Endothelial cell of umbilical vein (primary cell): ENCODE measurements around the gene CTNND2. TPM values are rescaled to one million over a fixed set of nuclear protein-coding genes. Genes with fewer than 3 reads are reported as not detected.

Experiments
- BruUV-seq: library from RNA; stranded (reverse); fragments of 400-500 nt; replicated peaks from 2 replicates; lab custom pipeline; 2021; lab: Mats Ljungman, UMichigan
- CTCF ChIA-PET: fragments of 300-600, 350-600 bp; sonication (Branson Sonifier 250); formaldehyde crosslinking; loops from one replicate; lab custom pipeline; 2021; ENCODE audit warnings: antibody characterized with exemption, inconsistent platforms; lab: Charles Lee
- POLR2A ChIA-PET: fragments of 300-600, 350-600 bp; sonication (Branson Sonifier 250); formaldehyde crosslinking; loops from one replicate; lab custom pipeline; 2021; ENCODE audit warnings: antibody characterized with exemption, inconsistent platforms; lab: Charles Lee
- DNase-seq: peaks from one replicate; pipeline ENCODE4 v3.0.0-alpha.2; 2011; ENCODE audit warnings: low read depth, low spot score
- FAIRE-seq: peaks from 2 replicates; lab custom pipeline; 2011; peaks lifted over from hg19 to GRCh38; lab: Jason Lieb, UNC
- H2AFZ ChIP-seq: 2 replicates; pipeline ENCODE4 v1.6.0; 2012; ENCODE audit warnings: low read depth, low read length, control low read depth, inconsistent platforms
- H3K27ac ChIP-seq: 2 replicates; pipeline ENCODE4 v1.5.1; 2011; ENCODE audit warnings: low read depth, mild to moderate bottlenecking, control low read depth, low read length, moderate library complexity; ENCODE audit not compliant: insufficient read depth
- H3K27me3 ChIP-seq, 2 experiments: 2 replicates each; pipeline versions ENCODE4 v1.6.0 to v1.6.1; 2011; ENCODE audit warnings: low read length in 2 of 2, mixed read lengths in 1 of 2; ENCODE audit not compliant: control insufficient read depth in 2 of 2, insufficient read depth in 2 of 2
- H3K36me3 ChIP-seq, 2 experiments: 2 replicates in 1 of 2; 3 replicates in 1 of 2; pipeline ENCODE4 v1.5.1; 2011; ENCODE audit warnings: low read length in 2 of 2, mild to moderate bottlenecking in 1 of 2, moderate library complexity in 1 of 2; ENCODE audit not compliant: control insufficient read depth in 2 of 2, insufficient read depth in 2 of 2; ENCODE audit errors: extremely low read depth in 1 of 2
- H3K4me1 ChIP-seq: 3 replicates; pipeline ENCODE4 v1.5.1; 2011; ENCODE audit warnings: mild to moderate bottlenecking, low read length; ENCODE audit not compliant: control insufficient read depth, insufficient read depth; ENCODE audit errors: extremely low read depth
- H3K4me2 ChIP-seq: 2 replicates; pipeline ENCODE4 v1.6.1; 2011; ENCODE audit warnings: low read length, control low read depth, mixed read lengths; ENCODE audit not compliant: insufficient read depth
- H3K4me3 ChIP-seq, 3 experiments: fragments of 200-600 bp in 1 of 3; sonication (generic), shearing (Covaris generic) in 1 of 3; replicated peaks in 1 of 3; 2 replicates each; pipeline ENCODE4 v1.5.1; 2011 to 2016; ENCODE audit warnings: control low read depth in 3 of 3, low read length in 3 of 3, mild to moderate bottlenecking in 2 of 3, inconsistent platforms in 1 of 3, low read depth in 1 of 3, moderate library complexity in 1 of 3; ENCODE audit not compliant: insufficient read depth in 1 of 3
- H3K79me2 ChIP-seq: 2 replicates; pipeline ENCODE4 v1.6.0; 2012; ENCODE audit warnings: low read length, inconsistent platforms; ENCODE audit not compliant: control insufficient read depth, insufficient read depth
- H3K9ac ChIP-seq: replicated peaks from 2 replicates; pipeline ENCODE3; 2011; ENCODE audit warnings: low read length, control low read depth; ENCODE audit not compliant: insufficient read depth; ENCODE audit errors: extremely low read depth
- H3K9me1 ChIP-seq: replicated peaks from 3 replicates; pipeline ENCODE4 v1.6.0; 2011; ENCODE audit warnings: mild to moderate bottlenecking, low read length; ENCODE audit not compliant: control insufficient read depth, insufficient read depth; ENCODE audit errors: extremely low read depth
- H3K9me3 ChIP-seq: replicated peaks from 2 replicates; pipeline ENCODE4 v1.5.1; 2012; ENCODE audit warnings: low read length, inconsistent platforms; ENCODE audit not compliant: control insufficient read depth, insufficient read depth
- H4K20me1 ChIP-seq: replicated peaks from 2 replicates; pipeline ENCODE3; 2011; ENCODE audit warnings: mild to moderate bottlenecking, low read length; ENCODE audit not compliant: control insufficient read depth, insufficient read depth; ENCODE audit errors: extremely low read depth
- CTCF ChIP-seq, 2 donors: IDR thresholded peaks; 1 replicate in 1 of 2; 2 replicates in 1 of 2; pipeline ENCODE4 v1.5.1; 2011; ENCODE audit warnings: low read length in 2 of 2, mild to moderate bottlenecking in 2 of 2, moderate library complexity in 2 of 2, control low read depth in 1 of 2, inconsistent platforms in 1 of 2, low read depth in 1 of 2; ENCODE audit not compliant: insufficient read depth in 1 of 2; ENCODE audit errors: extremely low read depth in 1 of 2
- EZH2 ChIP-seq: IDR thresholded peaks from 2 replicates; pipeline ENCODE4 v1.6.1; 2012; ENCODE audit warnings: borderline replicate concordance, low read depth, mild to moderate bottlenecking, moderate library complexity, low read length, inconsistent platforms; ENCODE audit not compliant: severe bottlenecking
- FOS ChIP-seq: IDR thresholded peaks from 2 replicates; pipeline ENCODE4 v1.6.1; 2011; ENCODE audit warnings: mild to moderate bottlenecking, low read length, moderate library complexity, borderline replicate concordance; ENCODE audit not compliant: insufficient read depth
- GATA2 ChIP-seq: IDR thresholded peaks from 2 replicates; pipeline ENCODE4 v1.7.0; 2011; ENCODE audit warnings: low read depth, mild to moderate bottlenecking, moderate library complexity, mixed read lengths, low read length; ENCODE audit not compliant: insufficient read length, insufficient read depth
- JUN ChIP-seq: IDR thresholded peaks from 2 replicates; pipeline ENCODE4 v1.6.1; 2011; ENCODE audit warnings: borderline replicate concordance, low read depth; ENCODE audit not compliant: insufficient read length, insufficient read depth
- MAX ChIP-seq: IDR thresholded peaks from 2 replicates; pipeline ENCODE4 v1.6.1; 2011; ENCODE audit not compliant: insufficient read depth, insufficient read length
- MYC ChIP-seq: IDR thresholded peaks from one replicate; pipeline ENCODE4 v1.6.1; 2011; ENCODE audit warnings: mild to moderate bottlenecking, low read depth, low read length
- POLR2A ChIP-seq: IDR thresholded peaks from 2 replicates; pipeline ENCODE4 v1.6.1; 2012; ENCODE audit warnings: low read depth, mild to moderate bottlenecking, control low read depth, low read length
- POLR2AphosphoS5 ChIP-seq: IDR thresholded peaks from 2 replicates; pipeline ENCODE4 v1.6.1; 2012; ENCODE audit warnings: low read depth, mild to moderate bottlenecking, control low read depth, low read length, moderate library complexity; ENCODE audit not compliant: insufficient read depth
- dilution Hi-C: fragments of 300-500 bp; cut with MboI; formaldehyde crosslinking; loops from one replicate; pipeline ENCODE4 v1.15.0; 2019; ENCODE audit warnings: low sequenced_read_pairs; ENCODE audit not compliant: extremely low pct_ligation_motif_present
- intact Hi-C: fragments of 100-400 bp; cut with micrococcal nuclease; formaldehyde crosslinking; loops from one replicate; pipeline ENCODE4 v1.10.0; 2022
- polyA plus RNA-seq, 4 experiments: library from polyadenylated mRNA; depleted of rRNA in 3 of 4; stranded (reverse) in 3 of 4; unstranded in 1 of 4; fragments of >200 nt; gene quantifications; 2 replicates each; pipeline versions ENCODE4 v1.2.1 to v1.2.3, GENCODE V29; 2011 to 2012; ENCODE audit warnings: missing spikeins in 1 of 4
- total RNA-seq: library from RNA; stranded (reverse); gene quantifications from 2 replicates; pipeline ENCODE4 v1.2.3, GENCODE V29; 2021

CTNND2 gene
- total and polyA plus RNA-seq, 2 donors (not counting 3 experiments of a cell fraction or from before 2014, with no cell fraction given) = not detected

- intact Hi-C loops (no loop called here), dilution Hi-C loops (no loop called here)
- Histone ChIP-seq H3K27me3 (no peaks in the 10 kb centered on the region), H3K27ac (no peak overlapping the region), H3K4me2 (no peak overlapping the region), H3K9me3 (peaks cover 5% of the 10 kb centered on the region), H3K36me3 (no peaks in the 10 kb centered on the region), H2AFZ (no peak overlapping the region), H4K20me1 (no peaks in the 10 kb centered on the region), H3K4me3 (no peak overlapping the region), H3K4me1 (no peaks in the 10 kb centered on the region), H3K9ac (no peak overlapping the region), H3K79me2 (no peaks in the 10 kb centered on the region), H3K9me1 (no peaks in the 10 kb centered on the region)
- BruUV-seq = no TSS peak
- ChIA-PET CTCF (no interaction called here), POLR2A (no interaction called here)
- FAIRE-seq = no peak
- no peak for DNase-seq
- no peak for TF ChIP-seq GATA2
- no peak for TF ChIP-seq FOS
- no peak for TF ChIP-seq CTCF (IDR thresholded peaks at IDR 0.05; ENCODE audit: extremely low read depth in 1 of 2, insufficient read depth in 1 of 2, low read depth in 1 of 2, low read length in 2 of 2)
- no peak for TF ChIP-seq JUN
- no peak for TF ChIP-seq POLR2A
- no peak for TF ChIP-seq MAX
- no peak for TF ChIP-seq EZH2
- TF ChIP-seq MYC = no peak
- TF ChIP-seq POLR2AphosphoS5 = no peak
Observed at GRCh38 chr5:11918463-11919045, 14.3 kb upstream of the CTNND2 start.
